ENCODE results near the gene PRORP.
A peak's percentile ranks its signal among the peaks of the same experiment; 100 is the strongest.

Gene PRORP

GRCh38 chr14:35159742-35160409 lies 37.5 kb downstream of the PRORP start:
- no peak overlapping the region for H3K4me3 ChIP-seq (replicated peaks in 1 of 2; ENCODE audit: low read depth in 2 of 2, low read length in 2 of 2)
- peak; percentile 81 to 95 for DNase-seq (ENCODE audit: low read depth in 2 of 2)
- TF ChIP-seq, protein P1, sequence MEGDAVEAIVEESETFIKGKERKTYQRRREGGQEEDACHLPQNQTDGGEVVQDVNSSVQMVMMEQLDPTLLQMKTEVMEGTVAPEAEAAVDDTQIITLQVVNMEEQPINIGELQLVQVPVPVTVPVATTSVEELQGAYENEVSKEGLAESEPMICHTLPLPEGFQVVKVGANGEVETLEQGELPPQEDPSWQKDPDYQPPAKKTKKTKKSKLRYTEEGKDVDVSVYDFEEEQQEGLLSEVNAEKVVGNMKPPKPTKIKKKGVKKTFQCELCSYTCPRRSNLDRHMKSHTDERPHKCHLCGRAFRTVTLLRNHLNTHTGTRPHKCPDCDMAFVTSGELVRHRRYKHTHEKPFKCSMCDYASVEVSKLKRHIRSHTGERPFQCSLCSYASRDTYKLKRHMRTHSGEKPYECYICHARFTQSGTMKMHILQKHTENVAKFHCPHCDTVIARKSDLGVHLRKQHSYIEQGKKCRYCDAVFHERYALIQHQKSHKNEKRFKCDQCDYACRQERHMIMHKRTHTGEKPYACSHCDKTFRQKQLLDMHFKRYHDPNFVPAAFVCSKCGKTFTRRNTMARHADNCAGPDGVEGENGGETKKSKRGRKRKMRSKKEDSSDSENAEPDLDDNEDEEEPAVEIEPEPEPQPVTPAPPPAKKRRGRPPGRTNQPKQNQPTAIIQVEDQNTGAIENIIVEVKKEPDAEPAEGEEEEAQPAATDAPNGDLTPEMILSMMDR (IDR thresholded peaks at IDR 0.05; ENCODE audit: low read depth, low read length), result no peak

GRCh38 chr14:35161231-35161630 lies 38.9 kb downstream of the PRORP start:
- TF ChIP-seq, protein P1 (IDR thresholded peaks at IDR 0.05; ENCODE audit: low read depth, low read length), result no peak
- H3K4me3 ChIP-seq (replicated peaks in 1 of 2; ENCODE audit: low read depth in 2 of 2, low read length in 2 of 2), result no peak overlapping the region
- peak in 1 of 2 donors; percentile 59 for DNase-seq (ENCODE audit: low read depth in 2 of 2)

DNA sequence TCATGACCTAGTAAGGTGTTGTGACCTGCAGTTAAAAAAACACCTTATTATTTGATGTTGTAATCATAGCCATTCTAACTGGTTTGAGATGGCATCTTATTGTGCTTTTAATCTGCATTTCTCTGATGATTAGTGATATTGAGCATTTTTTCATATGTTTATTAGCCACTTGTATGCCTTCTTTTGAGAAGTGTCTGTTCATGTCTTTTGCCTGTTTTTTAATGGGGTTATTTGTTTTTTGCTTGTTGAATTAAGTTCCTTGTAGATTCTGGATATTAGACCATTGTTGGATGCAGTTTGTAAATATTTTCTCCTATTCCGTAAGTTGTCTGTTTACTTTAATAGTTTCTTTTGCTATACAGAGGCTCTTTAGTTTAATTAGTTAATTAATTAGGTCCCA lies 41.0 kb downstream of the PRORP start:
- TF ChIP-seq, protein P1 (IDR thresholded peaks at IDR 0.05; ENCODE audit: low read depth, low read length), result no peak
- no peak for DNase-seq (ENCODE audit: low read depth in 2 of 2)

GRCh38 chr14:35164849-35165248 lies 42.5 kb downstream of the PRORP start:
- no peak overlapping the region for H3K4me3 ChIP-seq (replicated peaks in 1 of 2; ENCODE audit: low read depth in 2 of 2, low read length in 2 of 2)
- no peak for DNase-seq (ENCODE audit: low read depth in 2 of 2)
- TF ChIP-seq, protein P1 (IDR thresholded peaks at IDR 0.05; ENCODE audit: low read depth, low read length), result no peak

More for the DNA sequence above, 41.0 kb downstream of the PRORP start:
- H3K4me3 ChIP-seq (replicated peaks in 1 of 2; ENCODE audit: low read depth in 2 of 2, low read length in 2 of 2), result no peak overlapping the region

GRCh38 chr14:35167496-35167895 lies 45.1 kb downstream of the PRORP start:
- DNase-seq (ENCODE audit: low read depth in 2 of 2), result no peak
- H3K4me3 ChIP-seq (replicated peaks in 1 of 2; ENCODE audit: low read depth in 2 of 2, low read length in 2 of 2), result no peak overlapping the region
- TF ChIP-seq, protein P1 (IDR thresholded peaks at IDR 0.05; ENCODE audit: low read depth, low read length), result no peak

Measured in cardiac fibroblast (primary cell).